ENCODE results near the gene PPP1R12B. TPM values are rescaled to one million over a fixed set of nuclear protein-coding genes. Genes with fewer than 3 reads are reported as not detected.

The PPP1R12B gene
- total RNA-seq, 1 donor from 2014 or later: 61.6 TPM

DNA sequence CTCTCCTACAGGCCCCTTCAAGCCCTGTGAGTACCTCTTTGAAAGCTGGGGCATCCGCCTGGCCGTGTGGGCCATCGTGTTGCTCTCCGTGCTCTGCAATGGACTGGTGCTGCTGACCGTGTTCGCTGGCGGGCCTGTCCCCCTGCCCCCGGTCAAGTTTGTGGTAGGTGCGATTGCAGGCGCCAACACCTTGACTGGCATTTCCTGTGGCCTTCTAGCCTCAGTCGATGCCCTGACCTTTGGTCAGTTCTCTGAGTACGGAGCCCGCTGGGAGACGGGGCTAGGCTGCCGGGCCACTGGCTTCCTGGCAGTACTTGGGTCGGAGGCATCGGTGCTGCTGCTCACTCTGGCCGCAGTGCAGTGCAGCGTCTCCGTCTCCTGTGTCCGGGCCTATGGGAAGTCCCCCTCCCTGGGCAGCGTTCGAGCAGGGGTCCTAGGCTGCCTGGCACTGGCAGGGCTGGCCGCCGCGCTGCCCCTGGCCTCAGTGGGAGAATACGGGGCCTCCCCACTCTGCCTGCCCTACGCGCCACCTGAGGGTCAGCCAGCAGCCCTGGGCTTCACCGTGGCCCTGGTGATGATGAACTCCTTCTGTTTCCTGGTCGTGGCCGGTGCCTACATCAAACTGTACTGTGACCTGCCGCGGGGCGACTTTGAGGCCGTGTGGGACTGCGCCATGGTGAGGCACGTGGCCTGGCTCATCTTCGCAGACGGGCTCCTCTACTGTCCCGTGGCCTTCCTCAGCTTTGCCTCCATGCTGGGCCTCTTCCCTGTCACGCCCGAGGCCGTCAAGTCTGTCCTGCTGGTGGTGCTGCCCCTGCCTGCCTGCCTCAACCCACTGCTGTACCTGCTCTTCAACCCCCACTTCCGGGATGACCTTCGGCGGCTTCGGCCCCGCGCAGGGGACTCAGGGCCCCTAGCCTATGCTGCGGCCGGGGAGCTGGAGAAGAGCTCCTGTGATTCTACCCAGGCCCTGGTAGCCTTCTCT lies 30.3 kb upstream of the PPP1R12B start:
- H3K36me3 Mint-ChIP-seq: no peaks in the 10 kb centered on the region
- DNase-seq (ENCODE audit: low spot score in 2 of 2, unreplicated experiment in 2 of 2): no peak
- no peaks in the 10 kb centered on the region for H3K4me1 Mint-ChIP-seq
- H3K27ac Mint-ChIP-seq: no peak overlapping the region
- H3K27me3 Mint-ChIP-seq (ENCODE audit: low read depth): peaks cover 11% of the 10 kb centered on the region
- no peak overlapping the region for H3K4me3 Mint-ChIP-seq
- no peak for TF ChIP-seq CTCF (IDR thresholded peaks at IDR 0.05; ENCODE audit: unreplicated experiment)
- no peaks in the 10 kb centered on the region for H3K9me3 Mint-ChIP-seq

- DNase-seq (ENCODE audit: low spot score in 2 of 2, unreplicated experiment in 2 of 2): no peak
- Mint-ChIP-seq H3K27me3 (ENCODE audit: low read depth) (peaks cover 4% of the 10 kb centered on the region), H3K4me3 (no peak overlapping the region), H3K36me3 (no peaks in the 10 kb centered on the region), H3K4me1 (no peaks in the 10 kb centered on the region), H3K9me3 (no peaks in the 10 kb centered on the region), H3K27ac (no peak overlapping the region)
- no peak for TF ChIP-seq CTCF (IDR thresholded peaks at IDR 0.05; ENCODE audit: unreplicated experiment)
Measured at GRCh38 chr1:202319381-202320080, 29.0 kb upstream of the PPP1R12B start.

DNA sequence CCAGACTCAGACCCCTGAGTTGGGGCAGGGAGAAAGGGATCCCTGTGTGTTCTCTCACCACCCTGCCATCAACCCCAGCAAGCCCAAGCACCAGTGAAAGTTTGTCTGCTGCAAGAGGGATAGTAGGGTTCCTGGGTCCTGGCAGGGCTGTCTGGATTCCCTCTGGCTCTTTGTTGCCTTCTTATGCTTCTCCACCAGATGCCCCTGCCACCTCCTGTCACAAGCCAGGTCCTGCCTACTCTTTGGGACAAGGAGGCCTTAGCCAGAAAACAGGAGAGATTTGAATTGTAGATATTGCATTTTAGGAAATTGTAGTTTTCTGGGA lies 28.5 kb upstream of the PPP1R12B start:
- no peak overlapping the region for H3K27ac Mint-ChIP-seq
- TF ChIP-seq CTCF (IDR thresholded peaks at IDR 0.05; ENCODE audit: unreplicated experiment): no peak
- H3K9me3 Mint-ChIP-seq: no peaks in the 10 kb centered on the region
- no peaks in the 10 kb centered on the region for H3K4me1 Mint-ChIP-seq
- peaks cover 4% of the 10 kb centered on the region for H3K27me3 Mint-ChIP-seq (ENCODE audit: low read depth)
- peak in 1 of 2 experiments; percentile 20 for DNase-seq (ENCODE audit: low spot score in 2 of 2, unreplicated experiment in 2 of 2)
- H3K36me3 Mint-ChIP-seq: no peaks in the 10 kb centered on the region
- H3K4me3 Mint-ChIP-seq: no peak overlapping the region

GRCh38 chr1:202323731-202324130 lies 24.8 kb upstream of the PPP1R12B start:
- Mint-ChIP-seq H3K9me3 (no peaks in the 10 kb centered on the region), H3K27ac (no peak overlapping the region), H3K4me3 (no peak overlapping the region), H3K36me3 (no peaks in the 10 kb centered on the region), H3K27me3 (ENCODE audit: low read depth) (peaks cover 4% of the 10 kb centered on the region), H3K4me1 (no peaks in the 10 kb centered on the region)
- TF ChIP-seq CTCF (IDR thresholded peaks at IDR 0.05; ENCODE audit: unreplicated experiment): no peak
- no peak for DNase-seq (ENCODE audit: low spot score in 2 of 2, unreplicated experiment in 2 of 2)

DNA sequence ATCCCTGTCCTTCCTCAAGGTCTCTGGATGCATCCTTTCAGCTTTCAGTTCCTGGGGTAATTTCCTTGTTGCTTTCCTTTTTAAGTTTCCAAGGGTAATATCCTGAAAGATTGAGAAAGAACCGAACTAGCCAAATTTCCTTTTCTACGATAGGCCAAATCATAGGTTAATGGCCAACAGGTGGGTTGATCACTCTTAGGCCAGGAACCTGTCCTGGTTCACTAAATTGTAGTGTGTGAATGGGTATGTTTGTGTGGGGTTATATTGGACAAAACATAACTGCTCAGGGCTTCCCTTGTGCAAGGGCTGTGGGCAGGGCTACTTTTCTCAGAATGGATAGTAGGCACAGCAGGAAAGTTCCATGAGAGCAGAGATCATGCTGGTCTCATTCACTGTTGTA lies 23.9 kb upstream of the PPP1R12B start:
- Mint-ChIP-seq H3K36me3 (no peaks in the 10 kb centered on the region), H3K27me3 (ENCODE audit: low read depth) (peaks cover 4% of the 10 kb centered on the region), H3K27ac (no peak overlapping the region), H3K4me1 (no peaks in the 10 kb centered on the region), H3K4me3 (no peak overlapping the region), H3K9me3 (no peaks in the 10 kb centered on the region)
- DNase-seq (ENCODE audit: low spot score in 2 of 2, unreplicated experiment in 2 of 2): no peak
- no peak for TF ChIP-seq CTCF (IDR thresholded peaks at IDR 0.05; ENCODE audit: unreplicated experiment)

Data from mesothelial cell of epicardium (in vitro differentiated cells).